Embryonic facial prominence (tissue), 1 donor: Measurements from ENCODE around the gene RAD51.

Experiments used
- DNase-seq: peaks from one replicate; pipeline ENCODE4 v3.0.0-alpha.2; 2016; ENCODE audit errors: extremely low spot score

RAD51 gene

DNA sequence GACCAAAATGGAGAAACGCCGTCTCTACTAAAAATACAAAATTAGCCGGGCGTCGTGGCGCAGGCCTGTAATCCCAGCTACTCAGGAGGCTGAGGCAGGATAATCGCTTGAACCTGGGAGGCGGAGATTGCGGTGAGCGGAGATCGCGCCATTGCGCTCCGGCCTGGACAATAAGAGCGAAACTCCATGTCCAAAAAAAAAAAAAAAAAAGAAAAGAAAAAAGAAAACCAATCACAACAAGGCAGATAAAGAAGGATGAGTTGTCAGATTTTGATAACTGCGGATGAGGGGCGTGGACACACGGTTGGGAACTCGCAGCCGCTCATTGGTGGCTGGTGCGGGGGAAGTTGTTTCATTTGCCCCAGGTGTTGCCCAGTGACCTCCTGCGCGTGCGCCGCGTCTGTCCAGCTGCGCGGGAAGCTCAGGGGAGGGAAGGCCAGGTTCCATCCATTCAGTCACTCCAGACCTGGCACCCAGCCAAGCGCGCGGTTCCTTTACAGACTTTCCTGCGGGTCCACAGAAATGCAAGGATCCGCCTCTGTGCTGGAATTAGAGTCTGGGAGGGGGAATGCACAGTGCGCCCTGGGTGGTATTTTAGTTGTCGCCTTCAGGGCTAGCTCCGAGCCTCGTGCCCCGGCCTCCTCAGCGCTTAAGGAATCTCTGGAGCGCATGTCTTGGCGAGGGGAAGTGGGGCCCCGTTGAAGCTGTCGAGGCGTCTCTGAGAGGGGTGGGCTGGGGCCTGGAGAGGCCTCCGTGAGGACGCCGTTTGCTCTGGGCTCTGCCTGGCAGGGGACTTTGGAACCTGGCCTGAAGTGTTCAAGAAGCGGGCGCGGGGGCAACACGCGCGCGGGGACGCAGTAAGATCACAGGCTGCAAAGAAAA lies 68.2 kb downstream of the RAD51 start:
- DNase-seq = peak; percentile 60

DNA sequence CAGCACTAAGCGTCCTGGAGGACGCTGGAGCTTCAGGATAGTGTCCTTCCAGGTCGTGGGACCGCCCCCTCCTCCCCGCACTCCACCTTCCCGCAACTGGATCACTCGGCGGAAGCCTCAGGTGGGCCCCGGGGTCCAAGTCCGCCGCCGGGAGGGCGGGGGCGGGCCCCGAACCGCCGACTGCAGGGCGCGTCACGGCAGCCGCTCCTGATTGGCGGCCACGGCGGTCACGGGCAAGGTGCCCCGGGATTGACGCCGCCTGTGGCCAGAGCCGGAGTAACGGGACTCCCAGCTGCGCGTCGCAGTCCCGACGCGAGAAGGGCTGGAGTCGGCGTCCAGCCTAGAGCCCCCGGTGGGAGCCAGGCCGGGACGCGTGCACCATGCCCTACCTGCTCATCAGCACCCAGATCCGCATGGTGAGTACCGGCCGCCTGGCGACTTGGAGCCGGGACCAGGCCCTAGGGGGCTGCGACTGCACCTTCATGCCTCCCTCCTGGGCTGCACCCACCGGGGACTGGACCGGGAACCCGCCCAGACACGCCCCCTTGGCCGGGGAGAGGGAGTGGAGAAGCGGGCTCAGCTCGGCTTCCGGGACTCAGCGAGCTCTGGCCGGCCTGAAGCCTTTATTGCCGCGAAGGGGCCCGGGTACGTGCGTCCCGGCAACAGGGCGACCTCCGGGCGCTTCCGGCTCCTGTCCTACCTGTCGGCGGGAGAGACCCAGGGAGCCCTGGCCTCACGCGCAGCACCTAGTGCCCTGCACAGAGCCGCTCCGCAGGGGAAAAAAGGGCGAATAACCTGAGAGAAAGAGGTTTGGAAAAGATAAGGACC lies 69.0 kb downstream of the RAD51 start, which contains the start of gene GCHFR:
Gene GCHFR (plus strand): TSS at position 268 of the 828 bp plus-strand sequence. CDS start 113 bp downstream, at position 381.
- peak; percentile 37 for DNase-seq

DNA sequence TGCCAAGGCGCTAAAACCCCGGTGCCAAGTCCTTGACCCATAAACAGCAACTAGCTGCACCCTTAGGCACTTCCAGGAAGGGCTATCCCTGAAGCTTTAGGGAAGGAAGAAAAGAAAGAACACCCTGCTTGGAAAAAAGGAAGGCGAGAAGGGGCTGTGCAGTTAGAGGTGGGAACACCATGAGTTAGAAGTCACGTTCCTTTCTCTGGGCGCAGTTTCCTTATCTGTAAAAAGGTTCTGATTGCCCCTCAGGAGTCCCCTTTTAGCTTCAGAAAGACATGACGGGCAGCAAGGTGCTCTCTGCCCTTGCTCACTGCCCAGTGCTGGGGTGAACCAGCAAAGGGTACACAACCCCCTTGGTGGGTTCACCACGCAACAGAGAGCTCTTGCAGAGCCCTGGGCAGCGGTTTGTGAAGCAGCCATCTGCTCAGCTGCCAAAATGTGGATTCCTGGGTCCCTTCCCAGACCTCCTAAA lies 69.7 kb downstream of the RAD51 start:
- no peak for DNase-seq

GRCh38 chr15:40766194-40766815 lies 71.3 kb downstream of the RAD51 start:
- DNase-seq = no peak

DNA sequence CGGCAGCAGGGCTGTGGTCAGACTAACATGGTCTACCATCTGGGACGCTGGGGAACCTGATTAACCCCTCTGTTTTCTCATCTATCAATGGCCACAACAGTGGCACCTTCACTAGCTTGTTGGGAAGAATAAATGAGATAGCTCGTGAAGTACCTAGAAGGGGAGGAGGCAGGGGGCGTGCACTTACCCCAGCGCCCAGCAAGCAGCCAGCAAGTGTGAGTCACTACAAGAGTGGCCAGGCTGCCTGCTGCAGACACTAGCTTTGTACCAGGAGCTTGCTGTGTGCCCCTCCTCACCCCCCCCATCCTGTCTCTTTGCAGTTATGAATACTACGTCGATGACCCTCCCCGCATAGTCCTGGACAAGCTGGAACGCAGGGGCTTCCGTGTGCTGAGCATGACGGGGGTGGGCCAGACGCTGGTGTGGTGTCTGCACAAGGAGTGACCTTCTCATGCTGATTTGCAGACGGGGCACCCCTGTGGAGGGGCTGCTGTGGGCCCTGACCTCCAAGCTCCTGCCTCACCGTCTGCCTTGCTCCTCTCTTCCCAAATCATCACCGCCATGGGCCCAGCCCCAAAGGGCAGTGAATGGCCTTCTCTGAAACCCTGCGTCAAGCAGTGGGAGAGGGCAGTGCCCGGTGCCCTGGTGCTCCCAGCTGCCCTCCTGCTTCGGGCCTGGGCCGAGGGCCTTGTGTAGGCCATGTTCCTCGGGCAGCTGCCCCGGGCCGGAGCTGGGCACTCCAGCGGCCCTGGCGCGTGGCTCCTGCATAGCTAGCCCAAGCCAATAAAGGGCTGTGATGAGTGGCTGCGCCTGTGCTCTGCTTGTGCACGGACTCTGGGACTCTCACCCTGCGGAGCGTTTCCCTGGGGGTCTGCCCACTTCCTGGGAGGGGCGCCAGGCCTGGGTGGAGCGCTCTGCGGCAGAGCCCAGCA lies 72.2 kb downstream of the RAD51 start:
- DNase-seq = no peak

GRCh38 chr15:40767838-40768500 lies 73.0 kb downstream of the RAD51 start:
- no peak for DNase-seq

DNA sequence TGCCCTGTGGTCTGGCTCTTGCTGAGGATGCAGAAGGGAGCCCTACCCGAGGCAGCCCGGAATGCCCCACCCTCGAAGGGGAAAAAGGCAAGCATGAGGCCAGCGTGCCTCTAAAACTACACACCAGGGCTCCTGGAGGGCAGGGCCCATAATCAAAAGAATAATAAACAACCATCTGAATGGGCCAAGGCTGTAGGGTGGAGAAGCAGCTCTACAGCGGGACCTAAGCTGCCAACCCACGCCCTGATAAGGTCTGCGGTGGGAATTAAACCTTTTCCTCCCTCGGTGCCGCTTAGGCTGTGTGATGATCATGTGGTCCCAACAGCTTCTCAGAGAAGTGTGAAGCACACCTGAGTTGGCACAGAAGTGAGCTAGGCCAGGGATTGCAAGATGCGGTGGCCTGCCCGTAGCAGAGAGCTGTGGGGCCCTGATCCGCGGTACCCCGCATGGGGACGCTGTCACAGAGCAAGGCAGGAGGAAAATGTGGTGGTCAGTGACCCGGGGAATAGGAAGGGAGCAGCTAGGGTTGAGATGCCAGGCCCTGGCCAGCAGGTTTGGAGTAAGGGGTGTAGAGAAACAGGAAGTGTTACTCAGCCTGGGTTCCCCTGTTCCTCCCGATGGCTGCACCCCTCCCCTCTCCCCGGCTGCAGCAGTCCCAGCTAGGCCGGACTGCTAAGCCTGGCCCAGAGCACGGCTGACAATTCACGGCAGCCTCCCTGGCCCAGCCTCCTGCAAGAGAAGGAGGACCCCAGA lies 73.7 kb downstream of the RAD51 start:
- no peak for DNase-seq

DNA sequence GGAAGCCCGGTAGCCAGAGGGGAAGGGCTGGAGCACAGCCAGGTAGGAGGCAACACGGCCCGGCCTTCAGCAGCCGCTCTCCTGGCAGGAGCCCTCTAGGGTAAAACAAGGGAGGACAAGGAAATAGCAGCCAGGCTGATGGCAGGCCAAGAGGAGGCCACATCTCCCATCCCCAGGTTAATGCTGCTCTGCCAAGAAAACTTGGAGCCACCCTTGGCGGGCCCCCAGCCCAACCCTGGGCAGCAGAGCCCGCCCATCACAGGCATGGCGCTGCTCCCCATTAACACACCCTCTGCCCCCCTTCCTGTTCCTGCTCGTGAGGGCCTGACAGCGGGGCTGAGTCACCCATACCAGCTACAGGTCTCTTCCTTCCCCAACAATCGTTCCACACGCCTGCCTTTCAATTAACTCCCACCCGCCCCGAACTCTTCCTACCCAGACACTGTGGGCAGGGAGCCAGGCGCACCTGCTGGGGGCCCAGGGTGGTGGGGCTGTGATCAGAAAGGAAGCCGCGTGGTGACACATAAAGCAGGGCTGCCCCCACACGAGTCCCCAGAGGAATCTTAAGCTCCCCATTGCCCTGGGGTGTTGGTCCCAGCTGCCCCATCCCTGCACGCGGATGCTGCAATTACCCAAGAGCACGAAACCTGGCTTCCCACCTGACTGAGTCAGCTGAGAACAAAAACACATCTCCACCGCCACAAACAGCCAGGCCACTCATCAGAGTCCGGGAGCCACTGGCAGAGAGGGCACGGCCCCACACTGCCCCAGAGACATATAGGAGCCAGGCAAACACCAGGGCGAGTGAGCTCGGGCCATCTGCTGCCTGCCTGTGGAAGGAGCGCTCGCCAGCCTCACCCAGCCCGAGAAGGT lies 74.5 kb downstream of the RAD51 start, which contains the start of gene C15orf62:
Gene C15orf62 (plus strand): TSS at position 707 of the 873 bp plus-strand sequence. CDS start 516 bp downstream, outside the sequence.
- peak; percentile 35 for DNase-seq

DNA sequence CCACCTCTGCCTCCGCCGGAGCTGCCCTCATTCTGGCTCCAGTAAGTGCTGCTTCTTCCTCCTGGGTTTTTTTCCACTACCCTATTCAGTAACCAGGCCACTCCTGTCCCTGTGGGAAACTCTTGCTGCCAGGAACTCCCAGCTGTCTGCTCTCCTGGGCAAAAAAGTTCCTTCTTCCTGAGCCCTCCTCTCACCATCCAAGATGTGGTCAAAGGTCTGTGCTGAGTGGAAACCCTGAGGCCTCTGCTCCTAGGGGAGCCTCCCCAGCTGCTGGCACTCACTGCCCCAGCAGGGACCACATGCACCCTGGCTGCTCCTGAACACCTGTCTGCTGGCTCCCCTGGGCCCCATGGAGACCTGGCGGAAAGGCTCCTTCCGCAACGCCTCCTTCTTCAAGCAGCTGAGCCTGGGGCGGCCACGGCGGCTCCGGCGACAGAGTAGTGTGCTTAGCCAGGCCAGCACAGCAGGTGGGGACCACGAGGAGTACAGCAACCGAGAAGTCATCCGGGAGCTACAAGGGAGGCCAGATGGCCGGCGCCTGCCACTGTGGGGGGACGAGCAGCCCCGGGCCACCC lies 75.3 kb downstream of the RAD51 start:
- no peak for DNase-seq

DNA sequence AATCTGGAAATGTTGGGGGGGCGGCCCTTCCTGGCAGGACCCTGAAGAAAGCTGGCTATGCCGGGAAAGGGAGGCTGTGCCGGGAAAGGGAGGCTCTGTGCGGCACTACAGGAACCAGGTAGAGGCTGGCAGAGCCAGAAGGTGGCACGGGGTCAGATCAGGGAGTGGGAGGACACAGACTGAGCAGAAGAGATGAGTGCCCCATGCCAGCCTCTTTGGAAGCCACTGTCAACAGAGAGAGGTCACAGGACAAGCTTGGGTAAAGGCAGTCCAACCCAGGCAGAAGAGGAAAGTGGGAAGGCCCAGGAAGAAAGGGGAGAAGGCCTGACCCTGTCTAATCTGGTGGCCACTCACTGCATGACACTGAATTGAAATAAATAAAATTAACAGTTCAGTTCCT lies 76.3 kb downstream of the RAD51 start:
- DNase-seq = no peak

- no peak for DNase-seq
Observed at GRCh38 chr15:40772014-40772413, 77.0 kb downstream of the RAD51 start.

GRCh38 chr15:40773496-40773895 lies 78.5 kb downstream of the RAD51 start:
- no peak for DNase-seq

DNA sequence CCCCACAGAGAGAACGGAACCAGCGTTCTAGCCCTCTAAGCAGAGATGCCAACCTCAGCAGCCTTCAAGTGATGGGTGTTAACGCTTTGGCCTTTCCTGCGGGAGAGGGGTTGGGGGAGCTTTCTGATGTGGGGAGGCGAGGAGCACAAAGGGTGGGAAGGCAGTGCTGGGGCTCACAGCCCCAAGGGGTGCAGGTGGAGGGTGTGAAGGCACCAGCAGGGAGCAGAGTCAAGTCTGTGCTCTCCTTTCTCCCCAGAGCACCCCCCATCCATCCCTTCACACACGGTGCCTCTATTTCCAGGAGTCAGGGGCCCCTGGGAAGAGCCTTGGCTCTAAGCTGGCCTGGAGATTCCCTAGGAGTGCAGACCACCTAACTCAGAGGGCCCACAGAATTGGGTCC lies 78.9 kb downstream of the RAD51 start:
- DNase-seq = no peak

DNA sequence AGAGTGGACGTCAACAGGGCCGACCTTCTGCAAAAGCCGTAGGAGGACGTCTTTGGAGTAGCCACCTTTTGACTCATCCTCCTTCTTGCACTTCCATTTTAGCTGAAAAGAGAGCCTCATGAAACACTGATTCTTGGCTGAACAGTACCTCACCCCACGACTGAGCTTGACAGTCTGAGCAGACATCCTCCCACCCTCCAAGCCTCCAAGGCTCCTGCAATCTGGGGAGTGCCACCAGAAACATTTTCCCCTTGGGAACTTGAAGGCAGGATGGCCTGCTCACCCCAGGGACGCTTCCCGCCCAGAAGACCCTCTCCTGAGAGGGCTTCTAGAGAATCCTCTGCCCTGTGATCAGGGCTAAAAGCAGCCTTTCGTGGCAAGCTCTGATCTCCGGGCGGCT lies 80.0 kb downstream of the RAD51 start:
- DNase-seq = no peak

GRCh38 chr15:40775740-40776536 lies 81.0 kb downstream of the RAD51 start:
- DNase-seq = no peak

DNA sequence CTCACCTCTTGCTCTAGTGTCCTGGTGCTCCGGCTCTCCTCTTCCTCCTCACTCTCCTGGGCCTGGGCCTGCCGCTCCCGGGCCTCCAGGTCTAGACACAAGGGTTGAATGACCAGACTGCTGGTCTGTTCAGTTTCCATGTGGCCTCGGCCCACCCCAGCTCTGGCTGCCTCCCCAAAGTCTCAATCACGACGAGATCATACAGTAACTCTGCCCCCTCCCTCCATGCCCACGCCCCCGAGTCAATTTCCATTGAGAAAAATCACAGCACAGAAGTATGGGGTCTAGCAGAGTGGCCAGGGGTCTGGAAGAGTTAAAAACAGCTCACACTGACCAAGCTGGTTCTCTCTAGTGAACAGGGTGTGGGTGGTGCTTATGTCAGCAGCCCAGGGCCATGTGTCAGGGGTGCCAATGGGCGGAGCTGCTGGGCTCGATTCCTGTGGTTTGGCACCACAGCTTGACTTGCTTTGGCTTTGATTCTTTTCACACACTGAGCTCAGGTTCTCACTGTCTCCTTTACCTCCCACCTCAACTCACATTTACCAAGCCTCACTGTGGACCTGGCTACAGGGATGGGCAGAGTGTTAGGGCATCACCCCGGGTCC lies 81.7 kb downstream of the RAD51 start:
- DNase-seq = peak; percentile 5
